HCT116 (cell line): ENCODE measurements around the gene MOB3B.

Experiments used
- EGR1 ChIP-seq: IDR thresholded peaks from 2 replicates; pipeline ENCODE4 v1.6.1; 2012; ENCODE audit warnings: low read depth
- EZH2 ChIP-seq: fragments of 200-600 bp; sonication (generic); IDR thresholded peaks from 2 replicates; pipeline ENCODE4 v1.6.1; 2017; ENCODE audit warnings: antibody characterized with exemption, mixed run types
- EZH2phosphoT487 ChIP-seq: fragments of 200-600 bp; IDR thresholded peaks from 2 replicates; pipeline ENCODE4 v1.6.1; 2018; ENCODE audit warnings: antibody characterized with exemption, borderline replicate concordance
- POLR2A ChIP-seq: IDR thresholded peaks from 2 replicates; pipeline ENCODE4 v1.7.0; 2011; ENCODE audit warnings: borderline replicate concordance; ENCODE audit not compliant: insufficient read depth, insufficient read length; ENCODE audit errors: extremely low read depth
- POLR2AphosphoS5 ChIP-seq: IDR thresholded peaks from 2 replicates; pipeline ENCODE4 v1.6.1; 2011; ENCODE audit warnings: mild to moderate bottlenecking, low read depth, low read length, moderate library complexity
- SIN3A ChIP-seq: IDR thresholded peaks from 2 replicates; pipeline ENCODE4 v1.6.1; 2012; ENCODE audit warnings: low read depth
- SP1 ChIP-seq: IDR thresholded peaks from 2 replicates; pipeline ENCODE4 v1.6.1; 2012; ENCODE audit warnings: low read depth
- YY1 ChIP-seq: IDR thresholded peaks from 2 replicates; pipeline ENCODE4 v1.6.1; 2011; ENCODE audit warnings: low read length, low read depth, moderate library complexity, mild to moderate bottlenecking; ENCODE audit not compliant: insufficient replicate concordance; ENCODE audit errors: extremely low read depth
- ZNF274 ChIP-seq: fragments of 200-500 bp; sonication (Bioruptor generic); IDR thresholded peaks from 2 replicates; pipeline ENCODE4 v1.6.1; 2014; ENCODE audit warnings: mild to moderate bottlenecking, low read depth, low read length, inconsistent platforms
- TF ChIP-seq, protein P1 (sequence below), 3 experiments: fragments of 200-600 bp in 1 of 3; sonication (generic) in 1 of 3; IDR thresholded peaks in 2 of 3; conservative IDR thresholded peaks in 1 of 3; 2 replicates each; pipeline ENCODE4 v1.5.1; 2012 to 2017; ENCODE audit warnings: low read depth in 2 of 3, low read length in 2 of 3, antibody characterized with exemption in 1 of 3, borderline replicate concordance in 1 of 3, control low read depth in 1 of 3, mild to moderate bottlenecking in 1 of 3, mixed read lengths in 1 of 3, mixed run types in 1 of 3, moderate library complexity in 1 of 3; ENCODE audit not compliant: insufficient read depth in 1 of 3
- TF ChIP-seq, protein P2 (sequence below): IDR thresholded peaks from 2 replicates; pipeline ENCODE4 v1.6.1; 2012
- TF ChIP-seq, protein P3 (sequence below): IDR thresholded peaks from 2 replicates; pipeline ENCODE4 v1.6.1; 2012; ENCODE audit warnings: low read depth
- TF ChIP-seq, protein P4 (sequence below): IDR thresholded peaks from 2 replicates; pipeline ENCODE4 v1.6.1; 2011; ENCODE audit warnings: mild to moderate bottlenecking, low read length, moderate library complexity; ENCODE audit not compliant: insufficient replicate concordance; ENCODE audit errors: extremely low read depth

DNA sequence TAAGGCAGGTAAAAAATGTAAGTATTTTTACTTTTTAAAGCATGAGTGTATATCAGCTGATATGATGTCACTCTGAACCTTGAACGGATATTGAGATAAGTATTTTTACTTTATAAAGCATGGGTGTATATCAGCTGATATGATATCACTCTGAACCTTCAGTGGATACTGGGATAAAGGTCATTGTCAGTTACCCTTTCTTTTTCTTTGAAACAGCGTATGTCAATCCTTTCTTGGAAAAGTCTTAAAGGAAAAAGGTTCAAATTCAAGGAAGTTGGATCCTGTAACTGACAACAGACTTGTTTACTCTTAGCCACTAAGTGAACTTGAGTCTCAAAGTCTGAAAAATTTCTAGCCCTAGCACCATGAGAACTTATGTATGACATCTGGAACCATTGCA lies 67.2 kb downstream of the MOB3B start:
- TF ChIP-seq, protein P1, sequence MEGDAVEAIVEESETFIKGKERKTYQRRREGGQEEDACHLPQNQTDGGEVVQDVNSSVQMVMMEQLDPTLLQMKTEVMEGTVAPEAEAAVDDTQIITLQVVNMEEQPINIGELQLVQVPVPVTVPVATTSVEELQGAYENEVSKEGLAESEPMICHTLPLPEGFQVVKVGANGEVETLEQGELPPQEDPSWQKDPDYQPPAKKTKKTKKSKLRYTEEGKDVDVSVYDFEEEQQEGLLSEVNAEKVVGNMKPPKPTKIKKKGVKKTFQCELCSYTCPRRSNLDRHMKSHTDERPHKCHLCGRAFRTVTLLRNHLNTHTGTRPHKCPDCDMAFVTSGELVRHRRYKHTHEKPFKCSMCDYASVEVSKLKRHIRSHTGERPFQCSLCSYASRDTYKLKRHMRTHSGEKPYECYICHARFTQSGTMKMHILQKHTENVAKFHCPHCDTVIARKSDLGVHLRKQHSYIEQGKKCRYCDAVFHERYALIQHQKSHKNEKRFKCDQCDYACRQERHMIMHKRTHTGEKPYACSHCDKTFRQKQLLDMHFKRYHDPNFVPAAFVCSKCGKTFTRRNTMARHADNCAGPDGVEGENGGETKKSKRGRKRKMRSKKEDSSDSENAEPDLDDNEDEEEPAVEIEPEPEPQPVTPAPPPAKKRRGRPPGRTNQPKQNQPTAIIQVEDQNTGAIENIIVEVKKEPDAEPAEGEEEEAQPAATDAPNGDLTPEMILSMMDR (IDR thresholded peaks at IDR 0.05 in 2 of 3, conservative IDR thresholded peaks at IDR 0.05 in 1 of 3; ENCODE audit: borderline replicate concordance in 1 of 3, insufficient read depth in 1 of 3, low read depth in 2 of 3, low read length in 2 of 3): no peak
- TF ChIP-seq, protein P2, sequence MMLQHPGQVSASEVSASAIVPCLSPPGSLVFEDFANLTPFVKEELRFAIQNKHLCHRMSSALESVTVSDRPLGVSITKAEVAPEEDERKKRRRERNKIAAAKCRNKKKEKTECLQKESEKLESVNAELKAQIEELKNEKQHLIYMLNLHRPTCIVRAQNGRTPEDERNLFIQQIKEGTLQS: no peak
- TF ChIP-seq EZH2: no peak
- TF ChIP-seq POLR2A: no peak
- TF ChIP-seq POLR2AphosphoS5: no peak
- TF ChIP-seq ZNF274: no peak
- no peak for TF ChIP-seq SIN3A
- TF ChIP-seq SP1: no peak
- TF ChIP-seq EGR1: no peak
- TF ChIP-seq EZH2phosphoT487: no peak
- TF ChIP-seq, protein P3, sequence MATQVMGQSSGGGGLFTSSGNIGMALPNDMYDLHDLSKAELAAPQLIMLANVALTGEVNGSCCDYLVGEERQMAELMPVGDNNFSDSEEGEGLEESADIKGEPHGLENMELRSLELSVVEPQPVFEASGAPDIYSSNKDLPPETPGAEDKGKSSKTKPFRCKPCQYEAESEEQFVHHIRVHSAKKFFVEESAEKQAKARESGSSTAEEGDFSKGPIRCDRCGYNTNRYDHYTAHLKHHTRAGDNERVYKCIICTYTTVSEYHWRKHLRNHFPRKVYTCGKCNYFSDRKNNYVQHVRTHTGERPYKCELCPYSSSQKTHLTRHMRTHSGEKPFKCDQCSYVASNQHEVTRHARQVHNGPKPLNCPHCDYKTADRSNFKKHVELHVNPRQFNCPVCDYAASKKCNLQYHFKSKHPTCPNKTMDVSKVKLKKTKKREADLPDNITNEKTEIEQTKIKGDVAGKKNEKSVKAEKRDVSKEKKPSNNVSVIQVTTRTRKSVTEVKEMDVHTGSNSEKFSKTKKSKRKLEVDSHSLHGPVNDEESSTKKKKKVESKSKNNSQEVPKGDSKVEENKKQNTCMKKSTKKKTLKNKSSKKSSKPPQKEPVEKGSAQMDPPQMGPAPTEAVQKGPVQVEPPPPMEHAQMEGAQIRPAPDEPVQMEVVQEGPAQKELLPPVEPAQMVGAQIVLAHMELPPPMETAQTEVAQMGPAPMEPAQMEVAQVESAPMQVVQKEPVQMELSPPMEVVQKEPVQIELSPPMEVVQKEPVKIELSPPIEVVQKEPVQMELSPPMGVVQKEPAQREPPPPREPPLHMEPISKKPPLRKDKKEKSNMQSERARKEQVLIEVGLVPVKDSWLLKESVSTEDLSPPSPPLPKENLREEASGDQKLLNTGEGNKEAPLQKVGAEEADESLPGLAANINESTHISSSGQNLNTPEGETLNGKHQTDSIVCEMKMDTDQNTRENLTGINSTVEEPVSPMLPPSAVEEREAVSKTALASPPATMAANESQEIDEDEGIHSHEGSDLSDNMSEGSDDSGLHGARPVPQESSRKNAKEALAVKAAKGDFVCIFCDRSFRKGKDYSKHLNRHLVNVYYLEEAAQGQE: no peak
- TF ChIP-seq YY1: no peak
- TF ChIP-seq, protein P4, sequence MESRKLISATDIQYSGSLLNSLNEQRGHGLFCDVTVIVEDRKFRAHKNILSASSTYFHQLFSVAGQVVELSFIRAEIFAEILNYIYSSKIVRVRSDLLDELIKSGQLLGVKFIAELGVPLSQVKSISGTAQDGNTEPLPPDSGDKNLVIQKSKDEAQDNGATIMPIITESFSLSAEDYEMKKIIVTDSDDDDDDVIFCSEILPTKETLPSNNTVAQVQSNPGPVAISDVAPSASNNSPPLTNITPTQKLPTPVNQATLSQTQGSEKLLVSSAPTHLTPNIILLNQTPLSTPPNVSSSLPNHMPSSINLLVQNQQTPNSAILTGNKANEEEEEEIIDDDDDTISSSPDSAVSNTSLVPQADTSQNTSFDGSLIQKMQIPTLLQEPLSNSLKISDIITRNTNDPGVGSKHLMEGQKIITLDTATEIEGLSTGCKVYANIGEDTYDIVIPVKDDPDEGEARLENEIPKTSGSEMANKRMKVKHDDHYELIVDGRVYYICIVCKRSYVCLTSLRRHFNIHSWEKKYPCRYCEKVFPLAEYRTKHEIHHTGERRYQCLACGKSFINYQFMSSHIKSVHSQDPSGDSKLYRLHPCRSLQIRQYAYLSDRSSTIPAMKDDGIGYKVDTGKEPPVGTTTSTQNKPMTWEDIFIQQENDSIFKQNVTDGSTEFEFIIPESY: no peak
